Measurements from ENCODE around the gene CLPTM1. TPM values are rescaled to one million over a fixed set of nuclear protein-coding genes. Genes with fewer than 3 reads are reported as not detected.
A peak's percentile ranks its signal among the peaks of the same experiment; 100 is the strongest.

CLPTM1 gene
- total RNA-seq, 1 donor: 29.1 TPM

DNA sequence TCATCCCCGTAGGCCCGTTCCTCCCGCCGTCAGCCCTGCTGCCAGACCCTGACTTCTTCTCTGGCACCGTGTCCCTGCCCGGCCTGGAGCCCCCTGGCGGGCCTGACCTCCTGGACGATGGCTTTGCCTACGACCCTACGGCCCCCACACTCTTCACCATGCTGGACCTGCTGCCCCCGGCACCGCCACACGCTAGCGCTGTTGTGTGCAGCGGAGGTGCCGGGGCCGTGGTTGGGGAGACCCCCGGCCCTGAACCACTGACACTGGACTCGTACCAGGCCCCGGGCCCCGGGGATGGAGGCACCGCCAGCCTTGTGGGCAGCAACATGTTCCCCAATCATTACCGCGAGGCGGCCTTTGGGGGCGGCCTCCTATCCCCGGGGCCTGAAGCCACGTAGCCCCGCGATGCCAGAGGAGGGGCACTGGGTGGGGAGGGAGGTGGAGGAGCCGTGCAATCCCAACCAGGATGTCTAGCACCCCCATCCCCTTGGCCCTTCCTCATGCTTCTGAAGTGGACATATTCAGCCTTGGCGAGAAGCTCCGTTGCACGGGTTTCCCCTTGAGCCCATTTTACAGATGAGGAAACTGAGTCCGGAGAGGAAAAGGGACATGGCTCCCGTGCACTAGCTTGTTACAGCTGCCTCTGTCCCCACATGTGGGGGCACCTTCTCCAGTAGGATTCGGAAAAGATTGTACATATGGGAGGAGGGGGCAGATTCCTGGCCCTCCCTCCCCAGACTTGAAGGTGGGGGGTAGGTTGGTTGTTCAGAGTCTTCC is 82.4 kb downstream of the CLPTM1 start:
- Histone ChIP-seq H3K9me3 (ENCODE audit: low read depth, low read length) (no peaks in the 10 kb centered on the region), H3K4me3 (ENCODE audit: low read length) (no peak overlapping the region), H3K4me1 (ENCODE audit: insufficient read depth, low read length) (peaks cover 38% of the 10 kb centered on the region), H3K27me3 (ENCODE audit: insufficient read depth, low read length) (no peaks in the 10 kb centered on the region)

DNA sequence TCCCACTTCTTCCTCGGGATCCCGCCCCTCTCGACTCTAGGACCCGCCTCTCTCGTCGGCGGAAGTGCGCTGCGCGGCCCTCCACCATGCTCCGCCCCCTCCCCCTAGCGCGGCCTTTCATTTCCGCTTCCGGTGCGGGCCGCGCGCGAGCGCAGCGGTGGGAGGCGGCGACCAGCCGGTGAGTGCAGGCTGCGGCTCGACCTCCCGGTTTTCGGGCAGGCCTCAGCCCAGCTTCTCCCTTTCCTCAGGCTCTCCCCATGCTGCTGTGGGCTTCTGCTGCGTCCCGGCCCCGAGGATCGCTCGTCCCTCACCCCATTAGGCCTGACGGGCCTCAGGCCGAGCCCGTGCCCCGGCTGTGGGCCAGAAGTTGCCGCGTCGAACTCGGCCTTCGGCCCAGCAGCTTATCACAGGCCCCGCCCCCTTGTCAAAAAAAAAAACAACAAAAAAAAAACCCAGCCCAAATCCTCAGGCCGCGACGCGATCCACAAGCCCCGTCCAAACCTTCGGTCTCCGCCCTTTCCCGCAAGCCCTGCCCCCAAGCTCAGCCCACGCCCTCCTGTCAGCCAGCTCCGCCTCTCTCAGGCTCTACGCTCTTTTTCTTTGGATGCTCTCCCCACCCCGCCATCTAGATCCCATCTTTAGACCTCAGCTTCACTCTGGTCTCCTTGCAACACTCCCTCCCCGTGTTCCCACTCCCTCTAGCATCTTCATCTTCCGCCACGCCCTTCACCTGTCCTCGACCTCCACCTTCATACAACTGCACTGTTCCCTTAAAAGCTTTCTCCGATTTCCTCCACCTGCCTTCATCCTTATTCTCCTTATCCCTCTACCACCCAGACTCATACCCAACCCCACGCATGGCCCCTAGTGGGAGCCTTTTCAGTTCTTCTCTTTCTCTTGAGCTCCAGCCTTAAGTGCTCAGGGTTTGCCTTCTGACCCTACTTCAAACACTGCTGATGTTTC is 84.0 kb downstream of the CLPTM1 start, which contains the start of gene CLASRP:
Gene CLASRP (plus strand): TSS at position 115 of the 963 bp plus-strand sequence. CDS start 1,168 bp downstream, outside the sequence.
- no peaks in the 10 kb centered on the region for H3K9me3 ChIP-seq (ENCODE audit: low read depth, low read length)
- peak within 1 kb of the TSS; percentile 98 for H3K4me3 ChIP-seq (ENCODE audit: low read length)
- peaks cover 38% of the 10 kb centered on the region for H3K4me1 ChIP-seq (ENCODE audit: insufficient read depth, low read length)
- H3K27me3 ChIP-seq (ENCODE audit: insufficient read depth, low read length): no peaks in the 10 kb centered on the region

DNA sequence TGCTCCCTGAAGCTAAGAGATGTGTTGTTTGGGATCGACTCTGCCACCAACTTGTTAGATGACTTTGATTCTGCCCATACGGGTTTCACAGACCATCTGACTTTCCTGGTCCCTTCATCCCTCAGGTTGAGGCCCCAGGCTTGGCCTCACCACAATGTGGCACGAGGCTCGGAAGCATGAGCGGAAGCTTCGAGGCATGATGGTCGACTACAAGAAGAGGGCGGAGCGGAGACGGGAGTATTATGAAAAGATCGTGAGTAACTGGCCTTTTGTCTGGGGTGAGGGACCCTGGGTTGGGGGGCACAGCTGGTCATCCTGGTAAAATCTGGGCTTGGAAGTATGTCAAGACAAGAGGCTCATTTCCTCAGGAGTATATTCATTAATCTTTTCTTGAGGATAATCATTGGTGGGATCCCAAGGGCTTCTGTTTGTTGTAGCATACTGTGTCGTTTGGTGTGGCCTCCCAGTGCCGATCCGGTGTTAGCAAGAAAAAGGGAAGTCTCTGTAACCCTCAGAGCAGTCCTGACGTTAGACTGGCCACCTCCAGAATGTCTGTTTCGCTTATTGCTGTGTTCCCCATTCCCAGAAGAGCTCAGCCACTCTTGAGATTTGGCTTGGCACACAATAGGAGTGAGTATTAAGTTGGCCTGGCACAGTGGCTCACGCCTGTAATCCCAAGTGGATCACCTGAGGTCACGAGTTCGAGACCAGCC is 85.0 kb downstream of the CLPTM1 start:
- peaks cover 45% of the 10 kb centered on the region for H3K4me1 ChIP-seq (ENCODE audit: insufficient read depth, low read length)
- H3K9me3 ChIP-seq (ENCODE audit: low read depth, low read length): no peaks in the 10 kb centered on the region
- no peaks in the 10 kb centered on the region for H3K27me3 ChIP-seq (ENCODE audit: insufficient read depth, low read length)
- H3K4me3 ChIP-seq (ENCODE audit: low read length): peak overlapping the region; percentile 98

DNA sequence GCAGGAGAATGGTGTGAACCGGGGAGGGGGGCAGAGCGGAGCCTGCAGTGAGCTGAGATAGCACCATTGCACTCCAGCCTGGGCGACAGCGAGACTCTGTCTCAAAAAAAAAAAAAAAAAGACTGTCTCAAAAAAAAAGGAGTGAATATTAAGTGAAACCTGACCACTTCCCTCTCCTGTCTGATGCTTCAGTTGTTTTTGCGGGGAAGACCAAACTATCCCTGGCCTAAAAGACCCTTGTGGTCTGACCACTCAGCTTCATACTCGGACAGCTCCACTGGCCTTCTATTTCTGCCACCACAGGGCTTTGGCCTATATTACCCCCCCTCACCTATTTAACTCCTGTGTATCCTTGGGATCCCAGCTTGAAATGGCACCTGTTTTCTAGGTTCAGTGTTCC is 85.9 kb downstream of the CLPTM1 start:
- no peak overlapping the region for H3K4me3 ChIP-seq (ENCODE audit: low read length)

More for the DNA sequence above, 85.9 kb downstream of the CLPTM1 start:
- Histone ChIP-seq H3K27me3 (ENCODE audit: insufficient read depth, low read length) (no peaks in the 10 kb centered on the region), H3K4me1 (ENCODE audit: insufficient read depth, low read length) (peaks cover 53% of the 10 kb centered on the region), H3K9me3 (ENCODE audit: low read depth, low read length) (no peaks in the 10 kb centered on the region)

Other genes with a start within 250 kb of the CLPTM1 start
- 33.0 TPM for gene BCL3, start 206.7 kb upstream of the CLPTM1 start, total RNA-seq
- gene CBLC, start 177.5 kb upstream of the CLPTM1 start, total RNA-seq: not detected
- gene BCAM, start 146.3 kb upstream of the CLPTM1 start, total RNA-seq: not detected
- 22.1 TPM for gene NECTIN2, start 109.1 kb upstream of the CLPTM1 start, total RNA-seq
- gene TOMM40, start 64.1 kb upstream of the CLPTM1 start, total RNA-seq: 23.4 TPM
- 0.94 TPM for gene APOE, start 49.6 kb upstream of the CLPTM1 start, total RNA-seq
- not detected for gene APOC1, start 40.8 kb upstream of the CLPTM1 start, total RNA-seq
- not detected for gene APOC4, start 13.1 kb upstream of the CLPTM1 start, total RNA-seq
- gene APOC2, start 9.3 kb upstream of the CLPTM1 start, total RNA-seq: not detected
- 42.9 TPM for gene RELB, start 46.1 kb downstream of the CLPTM1 start, total RNA-seq
- gene CLASRP, start 83.7 kb downstream of the CLPTM1 start, total RNA-seq: 49.4 TPM
- gene ZNF296, start 121.1 kb downstream of the CLPTM1 start, total RNA-seq: 1.2 TPM
- gene GEMIN7, start 123.9 kb downstream of the CLPTM1 start, total RNA-seq: 4.1 TPM
- 14.0 TPM for gene PPP1R37, start 137.8 kb downstream of the CLPTM1 start, total RNA-seq
- gene NKPD1, start 205.6 kb downstream of the CLPTM1 start, total RNA-seq: 0.84 TPM
- 30.9 TPM for gene TRAPPC6A, start 222.9 kb downstream of the CLPTM1 start, total RNA-seq
- gene BLOC1S3, start 223.4 kb downstream of the CLPTM1 start, total RNA-seq: 7.3 TPM